GF-D8 (cell line): Measurements from ENCODE around the gene S100A4.

Experiments
- DNase-seq: peaks from one replicate; lab custom pipeline; 2025; lab: John Stamatoyannopoulos, UW

Gene S100A4

DNA sequence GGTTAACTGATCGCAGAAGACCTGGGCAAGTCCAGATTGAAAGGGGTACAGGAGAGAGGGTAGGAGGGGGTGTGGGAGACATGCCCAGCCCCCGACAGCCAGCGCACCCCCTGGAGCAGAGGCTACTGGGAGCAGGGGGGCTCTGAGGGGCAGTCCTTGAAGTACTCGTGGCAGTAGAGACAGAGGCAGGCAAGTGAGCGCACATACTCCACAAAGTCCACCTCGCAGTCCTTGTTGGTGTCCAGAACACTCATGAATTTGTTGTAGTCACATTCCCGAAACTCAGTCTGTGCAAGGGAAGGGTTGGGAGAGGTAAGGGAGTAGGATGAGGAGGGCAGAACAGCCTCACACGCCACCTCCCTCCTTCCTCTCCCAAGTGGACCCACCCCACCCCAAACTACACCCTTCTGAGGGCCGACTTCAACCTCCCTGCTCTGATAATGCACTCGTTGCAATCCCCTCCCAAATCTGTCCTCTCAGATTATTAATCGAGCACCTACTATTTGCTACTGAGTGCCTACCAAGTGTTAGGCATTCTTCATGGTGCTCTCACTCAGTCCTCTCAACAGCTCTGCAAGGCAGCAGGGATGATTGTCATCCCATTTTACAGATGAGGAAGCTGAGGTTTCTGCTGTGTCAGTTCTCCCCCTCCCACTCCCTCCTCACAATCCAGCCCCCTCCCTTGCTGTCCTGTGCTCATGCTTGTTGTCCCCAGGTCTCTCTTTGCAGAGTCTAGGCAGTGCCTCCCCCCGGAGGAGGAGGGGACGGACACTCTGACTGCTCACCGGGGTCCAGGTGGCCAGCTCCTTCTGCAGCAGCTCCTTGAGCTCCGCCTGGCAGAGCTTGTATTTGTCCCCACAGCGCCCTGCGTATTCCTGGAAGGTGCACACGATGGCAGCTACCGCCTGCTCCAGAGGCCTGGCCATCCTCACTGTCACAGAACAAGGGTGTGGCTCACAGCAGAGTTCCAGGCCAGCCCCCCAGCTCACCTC lies 2.2 kb upstream of the S100A4 start:
- no peak for DNase-seq

DNA sequence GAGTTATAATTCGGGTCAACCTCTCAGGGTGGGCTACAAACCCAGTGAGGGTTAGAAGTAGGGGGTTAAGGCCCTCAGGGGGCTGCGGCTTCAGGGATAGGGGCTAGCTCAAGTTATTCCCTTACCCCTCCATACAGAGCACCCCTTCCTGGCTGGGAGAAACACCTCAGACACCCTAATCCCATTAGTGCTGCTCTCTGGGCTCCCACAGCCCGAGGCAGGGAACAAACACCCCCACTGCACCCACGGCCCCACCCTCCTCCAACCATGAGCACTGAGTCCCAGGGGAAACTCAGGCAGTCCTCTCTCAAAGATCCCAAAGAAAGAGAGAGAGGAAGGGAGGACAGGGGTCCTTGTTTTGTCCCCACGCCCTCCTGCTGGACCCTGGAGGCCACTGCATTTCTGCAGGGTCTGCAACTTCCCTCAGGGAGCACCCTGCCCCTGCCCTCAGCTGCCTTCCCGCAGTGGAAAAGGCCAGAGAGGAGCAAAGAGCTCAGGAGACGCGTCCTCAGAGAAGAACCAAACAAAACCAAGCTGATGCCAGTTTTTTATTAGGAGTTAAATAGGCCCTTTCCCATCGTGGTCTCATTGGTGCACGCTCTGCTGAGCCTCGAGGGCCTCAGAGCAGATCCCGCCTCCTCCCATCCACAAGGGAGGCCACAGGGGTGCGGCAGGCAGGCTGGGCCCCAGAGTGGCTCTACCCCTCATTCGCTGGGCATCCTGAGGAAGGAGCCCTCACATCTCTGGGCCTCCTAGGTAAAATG lies 1.4 kb upstream of the S100A4 start:
- DNase-seq, result no peak

DNA sequence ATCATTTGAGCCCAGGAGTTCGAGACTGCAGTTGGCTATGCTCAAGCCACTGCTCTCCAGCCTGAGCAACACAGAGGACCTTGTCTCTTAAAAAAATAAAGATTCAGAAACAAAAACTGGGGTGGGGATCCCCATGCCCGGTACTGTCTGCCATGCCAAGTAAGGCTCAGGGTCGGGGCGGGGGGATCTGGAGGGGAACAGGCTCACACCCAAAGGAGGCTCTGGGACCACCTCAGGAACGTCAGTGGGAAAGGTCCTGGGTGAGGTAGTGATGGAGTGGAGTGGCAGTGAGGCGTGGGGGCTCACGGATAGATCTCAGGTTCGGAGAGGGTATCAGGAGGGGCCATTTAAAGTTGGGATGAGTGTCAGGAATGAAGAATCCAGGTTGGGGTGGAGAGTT lies 765 bp upstream of the S100A4 start:
- no peak for DNase-seq

DNA sequence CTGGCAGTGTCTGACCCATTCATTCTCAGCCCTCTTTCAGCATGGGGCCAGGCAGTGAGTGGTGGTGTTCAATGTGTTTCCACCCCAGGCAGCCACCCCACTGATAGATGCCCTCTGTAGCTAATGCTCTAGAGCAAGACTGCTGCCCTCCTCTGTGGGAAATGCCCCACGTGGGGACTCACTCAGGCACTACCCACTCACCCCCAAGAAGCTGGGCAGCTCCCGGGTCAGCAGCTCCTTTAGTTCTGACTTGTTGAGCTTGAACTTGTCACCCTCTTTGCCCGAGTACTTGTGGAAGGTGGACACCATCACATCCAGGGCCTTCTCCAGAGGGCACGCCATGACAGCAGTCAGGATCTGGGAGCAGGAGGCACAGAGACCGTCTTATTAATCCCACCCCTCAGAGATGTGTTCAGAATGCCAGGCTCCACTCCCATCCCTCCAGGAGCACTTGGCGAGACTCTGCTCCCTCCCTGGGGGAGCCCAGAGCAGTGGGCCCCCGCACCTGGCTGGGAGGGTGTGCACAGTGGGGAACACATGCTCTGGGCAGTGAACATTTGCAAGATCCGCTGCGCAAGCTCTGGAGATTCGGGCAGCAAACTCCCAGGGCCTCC lies 1.0 kb downstream of the S100A4 start:
- DNase-seq, result no peak

DNA sequence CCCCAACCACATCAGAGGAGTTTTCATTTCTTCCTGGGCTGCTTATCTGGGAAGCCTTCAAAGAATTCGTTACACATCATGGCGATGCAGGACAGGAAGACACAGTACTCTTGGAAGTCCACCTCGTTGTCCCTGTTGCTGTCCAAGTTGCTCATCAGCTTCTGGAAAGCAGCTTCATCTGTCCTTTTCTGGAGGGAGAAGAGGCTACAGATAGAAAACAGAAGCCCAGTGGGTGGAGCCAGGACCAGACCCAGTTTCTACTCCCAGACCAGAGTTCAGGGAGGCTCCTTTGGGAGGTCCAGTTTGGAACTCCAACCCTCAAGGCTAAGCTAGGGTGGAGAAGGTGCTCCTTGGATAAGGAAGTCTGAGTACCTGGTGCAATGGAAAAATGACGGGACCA lies 1.9 kb downstream of the S100A4 start:
- DNase-seq, result no peak

DNA sequence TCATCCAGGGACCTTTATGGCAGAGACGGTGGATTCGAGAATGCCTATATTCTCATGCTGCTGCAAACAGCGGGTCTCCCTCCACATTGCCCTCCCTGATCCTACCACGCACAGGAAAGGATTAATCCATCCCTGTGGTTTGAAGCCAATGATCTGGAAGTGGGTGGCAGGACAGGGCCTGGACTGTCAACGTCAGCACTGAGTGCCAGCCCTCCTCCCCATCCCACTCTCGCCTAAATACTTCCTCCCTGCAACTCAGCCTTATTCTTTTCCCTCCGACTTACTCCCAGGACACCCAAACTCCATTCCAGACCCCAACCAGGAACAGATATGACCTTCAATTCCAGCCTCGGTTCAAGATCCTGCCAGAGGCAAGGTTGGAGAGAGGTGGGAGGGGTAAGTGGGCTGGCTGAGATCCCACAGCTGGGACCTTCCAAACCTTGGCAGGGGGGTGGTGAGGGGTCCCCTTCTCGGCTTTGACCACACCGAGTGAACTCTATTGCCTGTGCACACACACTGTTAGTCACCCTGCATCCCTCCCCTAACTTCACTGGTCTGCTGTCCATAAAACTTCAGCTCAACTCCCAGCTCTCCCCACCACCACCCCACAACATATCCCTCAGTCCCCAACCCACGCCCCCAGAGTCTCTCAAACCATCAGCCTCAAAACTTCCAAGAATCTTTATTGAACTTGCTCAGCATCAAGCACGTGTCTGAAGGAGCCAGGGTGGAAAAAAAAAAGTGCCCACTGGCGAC lies 2.5 kb downstream of the S100A4 start:
- DNase-seq, result no peak

DNA sequence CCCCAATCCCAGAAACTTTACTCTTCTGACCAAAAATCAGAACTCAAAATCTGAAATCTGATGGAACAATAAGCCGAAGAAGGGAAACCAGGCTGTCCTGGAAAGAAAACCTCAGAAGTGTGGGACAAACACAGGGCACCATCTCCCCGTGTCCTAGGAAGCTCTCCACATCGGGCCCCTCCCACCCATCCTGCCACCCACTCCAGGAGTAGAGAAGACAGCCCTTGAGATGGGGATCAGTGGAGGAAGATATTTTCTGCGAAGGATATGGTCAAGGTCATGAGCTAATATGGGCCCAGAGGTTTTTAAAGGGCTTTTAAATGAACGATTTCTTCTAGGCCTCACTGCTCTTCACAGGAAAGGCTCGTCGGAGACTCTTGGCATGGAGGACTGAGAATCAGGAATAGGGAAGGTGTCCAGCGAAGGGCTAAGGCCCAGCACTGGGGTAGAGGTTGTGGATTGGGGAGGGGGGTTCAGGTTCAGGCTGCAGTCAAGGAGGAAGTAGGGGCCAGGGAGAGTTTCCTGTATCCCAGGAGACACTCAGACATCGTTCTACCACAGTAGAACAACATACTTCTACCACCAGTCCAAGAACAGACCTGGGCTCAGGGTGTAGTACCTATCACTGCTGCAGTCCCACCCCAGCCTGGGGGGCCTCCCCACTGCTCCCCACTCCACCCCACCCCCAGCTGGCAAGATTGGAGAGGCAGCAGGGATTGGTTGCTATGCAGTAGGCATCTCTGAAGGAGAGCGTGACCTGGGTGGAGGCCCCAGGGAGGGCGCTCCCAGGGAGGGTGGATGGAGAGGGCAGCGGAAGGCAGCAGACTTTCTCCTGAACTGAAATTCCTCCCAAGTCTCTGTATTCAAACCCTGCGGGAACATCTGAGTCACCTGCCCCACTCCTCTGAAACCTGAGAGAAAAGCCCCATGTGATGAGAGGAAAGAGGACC lies 3.7 kb downstream of the S100A4 start:
- no peak for DNase-seq

DNA sequence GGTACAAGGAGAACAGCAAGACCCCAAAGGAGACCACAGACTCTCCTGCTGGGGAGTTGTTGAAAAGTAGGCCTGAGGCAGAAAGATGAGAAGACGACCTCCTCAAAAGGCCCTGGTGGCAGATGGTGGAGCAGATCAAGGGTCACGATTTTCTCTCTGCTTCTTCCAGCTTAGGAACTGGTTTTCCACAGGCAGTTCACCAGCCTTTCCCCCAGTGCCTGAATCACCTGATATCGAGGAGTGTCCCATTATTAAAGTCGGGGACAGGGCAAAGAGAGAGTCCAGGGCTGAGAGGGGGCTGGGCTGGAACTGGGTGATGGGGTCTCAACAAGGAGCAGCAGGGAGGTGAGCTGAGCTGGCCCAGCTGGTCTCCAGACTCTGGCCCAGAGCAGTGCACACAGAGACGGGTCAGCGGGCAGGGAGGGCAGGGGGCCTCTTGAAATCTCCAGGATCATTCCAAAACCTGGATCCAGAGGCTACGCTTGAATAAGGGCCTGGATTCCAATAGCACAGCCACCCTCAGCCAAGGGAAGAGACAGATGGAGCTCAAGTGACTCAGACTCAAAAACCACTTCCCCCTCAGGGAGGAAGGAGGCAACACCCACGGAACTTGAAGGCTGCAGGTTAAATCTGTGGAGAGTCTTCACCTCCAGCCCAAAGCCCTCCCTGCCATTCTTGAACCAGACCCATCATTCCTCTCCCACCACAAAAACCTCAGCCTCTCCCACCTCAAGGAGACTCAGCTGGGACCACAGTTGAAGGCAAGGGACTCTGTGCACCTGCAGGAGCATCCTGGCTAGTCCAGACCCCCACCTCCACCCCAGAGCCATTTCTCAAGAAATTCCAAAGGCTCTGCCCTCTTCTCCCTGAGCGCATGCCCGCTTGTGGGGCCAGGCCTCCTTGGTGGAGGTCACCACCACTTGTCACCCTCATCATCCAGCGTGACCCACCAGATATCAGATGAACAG lies 4.9 kb downstream of the S100A4 start, which contains the start of gene S100A5:
Gene S100A5 (minus strand): TSS at position 541 of the 968 bp plus-strand sequence. CDS start 743 bp downstream, outside the sequence.
- DNase-seq, result peak; percentile 21

DNA sequence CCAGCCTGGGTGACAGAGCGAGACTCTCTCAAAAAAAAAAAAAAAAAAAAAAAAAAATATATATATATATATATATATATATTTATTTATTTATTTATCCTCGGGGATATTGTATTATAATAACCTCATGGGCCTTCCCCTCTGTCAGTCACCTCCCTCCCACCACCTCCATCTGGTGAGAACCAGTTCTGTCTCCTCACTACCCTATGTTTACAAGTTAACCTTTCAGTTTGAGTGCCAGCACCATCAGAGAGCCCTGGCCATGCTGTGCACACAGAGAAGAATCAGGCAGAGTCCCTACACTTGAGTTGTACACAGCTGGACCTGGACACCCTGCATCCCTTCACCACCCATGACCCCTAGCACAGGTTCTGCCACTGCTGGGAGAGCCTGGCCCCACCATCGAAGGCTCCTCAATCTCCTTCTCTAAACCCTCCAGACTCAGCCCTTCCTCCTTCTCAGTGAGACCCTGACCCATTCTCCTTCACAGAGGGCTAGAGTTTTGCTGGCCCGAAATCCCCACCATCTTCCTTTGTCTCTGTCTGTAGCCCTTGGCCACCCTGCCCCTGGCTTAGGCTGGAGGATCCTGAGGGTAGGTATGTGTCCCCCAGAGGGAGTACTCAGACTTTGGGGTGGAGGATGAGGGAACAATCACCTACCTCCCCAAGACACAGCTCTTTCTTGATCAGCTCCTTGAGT lies 6.1 kb downstream of the S100A4 start:
- DNase-seq, result no peak

DNA sequence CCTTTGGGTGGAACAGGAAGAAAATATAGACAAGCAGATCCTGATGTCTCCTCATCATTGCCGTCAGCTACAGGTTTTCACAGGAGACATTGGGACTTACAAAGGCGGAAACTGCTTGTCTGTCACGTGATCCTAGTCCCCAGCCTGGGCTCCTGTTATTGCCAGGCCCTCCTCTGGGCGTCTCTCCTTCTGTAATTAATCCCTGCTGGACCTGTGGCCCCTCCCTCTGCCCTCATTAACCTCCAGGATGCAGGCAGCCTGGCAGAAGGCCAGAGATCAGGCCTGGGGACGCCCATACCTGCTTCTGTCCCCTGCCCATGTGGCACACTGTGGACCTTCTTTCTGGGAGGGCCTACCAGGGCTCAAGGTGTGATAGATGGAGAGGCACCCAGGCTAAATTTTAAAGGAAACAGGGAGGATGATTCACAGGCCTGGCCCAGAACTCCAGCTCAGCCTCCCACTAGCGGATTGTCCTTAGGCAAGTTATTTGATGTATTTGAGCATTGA lies 7.2 kb downstream of the S100A4 start:
- no peak for DNase-seq

DNA sequence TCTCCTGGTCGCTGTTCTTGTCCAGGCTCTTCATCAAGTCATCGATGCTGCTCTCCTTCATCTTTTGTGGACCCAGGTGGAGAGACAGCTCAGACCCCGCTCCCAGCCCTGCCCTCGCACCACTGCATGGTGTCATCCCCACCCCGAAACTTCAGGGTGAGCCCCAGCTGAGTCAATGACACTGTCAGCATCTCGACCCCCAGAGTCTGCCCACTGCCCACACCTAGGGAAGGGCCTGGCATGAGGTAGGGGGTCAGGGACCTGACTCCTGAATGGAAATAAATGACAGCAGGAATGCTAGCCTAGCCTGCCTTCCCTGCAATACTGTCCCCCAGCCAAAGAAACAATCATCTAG lies 8.3 kb downstream of the S100A4 start:
- no peak for DNase-seq

DNA sequence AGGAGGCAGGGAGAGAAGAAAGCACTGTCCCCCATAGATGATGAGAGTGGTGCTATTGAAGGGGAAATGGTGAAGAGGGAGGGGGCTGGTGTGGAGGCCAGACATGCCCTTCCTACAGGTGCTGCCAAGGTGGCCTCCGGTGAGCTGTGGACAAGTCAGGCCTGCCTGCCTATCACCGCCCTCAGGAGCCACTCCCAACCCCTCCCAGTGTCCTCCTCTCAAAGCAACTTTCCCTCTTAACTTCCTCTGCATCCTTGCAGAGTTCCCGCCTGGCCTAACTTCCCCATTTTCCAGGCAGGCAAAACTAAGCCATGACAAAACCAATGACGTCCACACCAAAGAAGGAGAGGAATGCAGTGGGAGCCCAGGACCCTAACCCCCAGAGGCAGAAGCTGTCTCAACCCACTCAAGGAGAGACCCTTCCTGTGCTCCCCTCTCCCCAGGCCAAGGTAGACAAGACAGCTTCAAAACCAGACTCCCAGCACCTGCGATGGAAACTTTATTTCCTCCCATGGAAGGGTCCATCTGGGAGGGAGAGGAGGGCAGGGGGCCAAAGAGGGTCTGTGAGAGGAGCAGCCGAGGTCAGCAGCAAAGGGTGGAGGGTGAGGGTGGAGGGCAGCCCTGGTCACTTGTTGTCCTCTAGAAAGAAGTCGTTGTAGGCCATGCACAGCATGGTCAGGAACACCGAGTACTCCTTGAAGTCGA lies 8.8 kb downstream of the S100A4 start:
- DNase-seq, result no peak

DNA sequence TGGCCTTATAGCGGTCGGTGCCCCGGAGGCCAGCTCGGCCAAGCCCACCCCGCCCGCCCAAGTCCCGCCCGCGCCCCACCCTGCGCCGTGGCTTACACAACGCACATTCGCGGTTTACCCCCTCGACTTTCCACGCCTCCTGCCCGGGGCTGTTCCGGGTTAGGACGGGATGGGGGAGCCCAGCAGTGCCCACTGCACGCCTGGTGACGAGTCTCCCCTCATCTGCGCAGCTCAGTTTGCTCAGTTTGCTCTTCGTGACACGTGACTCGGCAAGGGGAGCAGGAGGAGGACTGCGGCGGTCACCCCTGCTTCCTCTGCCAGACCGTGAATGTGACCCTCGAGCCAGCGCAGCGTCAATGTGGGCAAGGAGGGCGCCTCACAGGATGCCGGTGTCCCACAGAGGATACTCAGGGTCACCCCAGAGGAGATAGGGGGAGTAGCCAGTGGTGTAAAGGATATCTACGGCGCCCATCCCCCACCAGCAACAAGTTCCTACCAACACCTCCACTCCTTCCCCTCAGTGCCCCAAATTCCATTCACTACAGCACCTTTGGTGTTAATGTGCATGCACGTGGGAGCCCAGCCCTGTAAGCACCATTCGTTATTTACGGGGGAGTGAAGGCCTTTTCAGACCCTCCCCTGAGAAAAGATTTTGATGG lies 9.5 kb downstream of the S100A4 start:
- no peak for DNase-seq

DNA sequence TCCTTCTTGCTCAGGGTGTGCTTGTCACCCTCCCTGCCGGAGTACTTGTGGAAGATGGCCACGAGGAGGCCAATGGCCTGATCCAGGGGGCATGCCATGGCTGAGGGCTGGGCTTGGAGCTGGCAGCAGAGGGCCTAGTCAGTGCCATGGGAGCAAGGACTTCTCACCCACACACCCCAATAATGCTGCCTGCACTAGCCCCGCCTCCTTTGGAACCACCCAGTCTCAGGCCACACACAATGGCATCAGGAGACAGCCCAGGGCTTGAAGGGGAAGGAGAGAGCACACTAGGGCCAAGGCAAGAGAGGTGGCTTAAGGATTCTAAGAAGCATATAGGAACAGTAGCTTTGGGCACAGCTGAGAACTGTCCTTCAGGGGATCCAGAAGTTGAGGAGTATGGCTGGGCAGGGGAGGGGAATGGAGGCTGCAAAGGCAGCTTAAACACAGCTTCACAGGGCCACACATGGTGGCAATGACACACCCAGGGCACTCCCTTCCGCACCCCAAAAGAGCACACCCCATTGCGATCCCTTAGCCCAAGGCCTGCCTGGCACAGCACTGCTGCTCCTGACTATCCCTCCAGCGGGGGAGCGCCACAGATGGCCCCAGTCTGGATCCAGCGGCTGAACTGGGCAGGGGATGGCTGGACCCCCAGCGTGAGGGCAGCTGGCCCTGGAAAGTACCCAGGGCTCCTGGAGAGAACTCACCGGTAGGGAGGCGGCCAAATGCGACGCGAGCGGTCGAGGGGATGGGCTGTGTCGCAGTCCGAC lies 10.2 kb downstream of the S100A4 start, which contains the start of gene S100A6:
Gene S100A6 (minus strand): TSS at position 750 of the 770 bp plus-strand sequence. CDS start 652 bp downstream, at position 98.
- DNase-seq, result no peak

DNA sequence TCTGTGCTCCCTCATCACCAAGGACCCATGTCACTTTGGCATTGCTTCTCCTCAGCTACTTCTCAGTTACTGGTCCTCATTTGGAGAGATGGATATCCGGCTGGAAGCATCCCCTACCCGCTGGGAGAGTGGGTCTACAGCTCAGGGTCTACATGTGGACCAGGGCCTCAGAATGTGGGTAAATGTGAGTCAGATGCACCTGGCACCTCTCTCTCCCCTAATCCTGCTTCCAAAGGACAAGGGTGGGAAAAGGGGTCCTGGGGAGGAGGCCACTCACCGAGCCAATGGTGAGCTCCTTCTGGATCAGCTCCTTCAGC lies 10.7 kb downstream of the S100A4 start:
- DNase-seq, result no peak

DNA sequence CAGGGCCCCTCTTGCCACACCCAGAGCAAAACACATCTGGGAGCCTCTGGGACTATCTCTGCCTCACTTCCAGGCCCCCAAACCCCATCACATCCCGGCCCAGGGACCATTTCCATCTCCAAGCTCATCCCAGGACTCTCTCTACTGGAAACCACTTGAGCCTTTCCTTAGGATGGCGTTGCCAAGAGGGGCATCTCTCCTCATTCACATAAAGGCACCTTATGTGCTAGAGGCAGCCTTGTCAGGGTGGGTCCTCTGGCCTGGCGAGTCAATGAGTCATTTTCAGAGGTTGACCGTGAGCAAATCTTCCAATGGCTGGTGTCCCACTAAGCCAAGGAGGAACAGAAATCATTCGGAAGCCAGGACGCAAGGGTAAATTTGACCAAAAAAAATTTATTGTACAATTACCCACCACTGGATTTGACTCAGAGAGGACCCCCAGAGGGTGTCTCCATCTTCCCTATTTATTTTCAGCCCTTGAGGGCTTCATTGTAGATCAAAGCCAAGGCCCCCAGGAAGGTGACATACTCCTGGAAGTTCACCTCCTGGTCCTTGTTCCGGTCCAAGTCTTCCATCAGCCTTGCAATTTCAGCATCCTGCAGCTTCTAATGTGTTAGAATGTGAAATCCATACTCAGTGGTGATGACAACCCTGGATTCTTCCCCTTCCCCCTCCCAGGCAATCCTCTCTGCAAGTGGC lies 11.2 kb downstream of the S100A4 start:
- DNase-seq, result no peak
